K562 (cell line): ENCODE results near the gene JDP2. TPM values are rescaled to one million over a fixed set of nuclear protein-coding genes. Genes with fewer than 3 reads are reported as not detected.

ENCODE experiments used
- ATAC-seq: fragments of 200-7000 bp; cut with Tn5 transposase; 3 replicates; pipeline ENCODE4 v1.9.1; 2020; ENCODE audit warnings: moderate library complexity
- BruUV-seq: library from RNA; stranded (reverse); fragments of 400-500 nt; replicated peaks from 2 replicates; lab custom pipeline; 2021; lab: Mats Ljungman, UMichigan
- CTCF ChIA-PET: fragments of 300-600 bp; formaldehyde crosslinking; extraction: SDS; loops from one replicate; lab custom pipeline; 2021; ENCODE audit warnings: low intra/inter-chr PET ratio; lab: Yijun Ruan, JAX
- POLR2A ChIA-PET: fragments of 300-600, 350-650 bp; sonication (Branson Sonifier 250); formaldehyde crosslinking; extraction: SDS; loops from one replicate; lab custom pipeline; 2021; ENCODE audit warnings: antibody characterized with exemption, inconsistent platforms; lab: Yijun Ruan, JAX
- DNase-seq, 4 experiments: peaks; one replicate each; pipeline versions ENCODE4 v3.0.0 to v3.0.0-alpha.2; 2011 to 2018; ENCODE audit warnings: low spot score in 3 of 4, mixed read lengths in 3 of 4; ENCODE audit errors: extremely low read depth in 1 of 4
- FAIRE-seq: peaks from 2 replicates; lab custom pipeline; 2011; peaks lifted over from hg19 to GRCh38; lab: Jason Lieb, UNC
- H2AFZ ChIP-seq: 2 replicates; pipeline ENCODE4 v1.6.0; 2011; ENCODE audit warnings: low read depth, low read length, control low read depth, inconsistent platforms
- H3K27ac ChIP-seq: fragments of 200-600 bp; 3 replicates; pipeline ENCODE4 v1.8.0; 2011; ENCODE audit warnings: low read depth, mild to moderate bottlenecking, control low read depth, inconsistent platforms, low read length, moderate library complexity, mixed read lengths; ENCODE audit errors: extremely low read depth
- H3K27me3 ChIP-seq, 2 experiments: fragments of 300-600 bp in 1 of 2; 2 replicates in 1 of 2; 3 replicates in 1 of 2; pipeline versions ENCODE4 v1.6.0 to v1.8.0; 2011; ENCODE audit warnings: inconsistent platforms in 2 of 2, low read length in 2 of 2, mild to moderate bottlenecking in 1 of 2, mixed read lengths in 1 of 2, moderate library complexity in 1 of 2; ENCODE audit not compliant: control insufficient read depth in 2 of 2, insufficient read depth in 2 of 2
- H3K36me3 ChIP-seq: fragments of 300-600 bp; 3 replicates; pipeline ENCODE4 v1.8.0; 2011; ENCODE audit warnings: mild to moderate bottlenecking, low read length, inconsistent platforms; ENCODE audit not compliant: control insufficient read depth, insufficient read depth
- H3K4me1 ChIP-seq, 2 experiments: fragments of 200-600 bp in 1 of 2; replicated peaks in 1 of 2; 2 replicates in 1 of 2; 3 replicates in 1 of 2; pipeline versions ENCODE4 v1.5.1 to v1.8.0; 2011; ENCODE audit warnings: inconsistent platforms in 2 of 2, low read length in 2 of 2, mild to moderate bottlenecking in 1 of 2, mixed read lengths in 1 of 2, moderate library complexity in 1 of 2; ENCODE audit not compliant: control insufficient read depth in 2 of 2, insufficient read depth in 2 of 2
- H3K4me2 ChIP-seq: 2 replicates; pipeline ENCODE4 v1.6.1; 2011; ENCODE audit warnings: low read length, control low read depth, inconsistent platforms, mixed read lengths; ENCODE audit not compliant: insufficient read depth
- H3K4me3 ChIP-seq: fragments of 200-600 bp; sonication (generic), shearing (Covaris generic); 2 replicates; pipeline ENCODE4 v1.5.1; 2016; ENCODE audit warnings: control low read depth, inconsistent platforms
- H3K79me2 ChIP-seq: fragments of 200-600 bp; 3 replicates; pipeline ENCODE4 v1.8.0; 2011; ENCODE audit warnings: low read length, inconsistent platforms; ENCODE audit not compliant: control insufficient read depth, insufficient read depth
- H3K9ac ChIP-seq, 2 experiments: 2 replicates each; pipeline versions ENCODE4 v1.6.0 to v1.6.1; 2011; ENCODE audit warnings: low read depth in 2 of 2, low read length in 2 of 2, control low read depth in 1 of 2, inconsistent platforms in 1 of 2, mild to moderate bottlenecking in 1 of 2, mixed read lengths in 1 of 2; ENCODE audit not compliant: insufficient read depth in 1 of 2
- H3K9me1 ChIP-seq: one replicate; pipeline ENCODE4 v1.6.0; 2011; ENCODE audit warnings: inconsistent platforms, mild to moderate bottlenecking, low read length, moderate library complexity; ENCODE audit not compliant: control insufficient read depth, insufficient read depth
- H3K9me3 ChIP-seq: replicated peaks from 2 replicates; pipeline ENCODE4 v1.5.1; 2011; ENCODE audit warnings: low read depth, low read length, inconsistent platforms; ENCODE audit not compliant: control insufficient read depth, insufficient read depth
- H4K20me1 ChIP-seq: replicated peaks from 2 replicates; pipeline ENCODE4 v1.6.1; 2011; ENCODE audit warnings: low read length, inconsistent platforms, mixed read lengths; ENCODE audit not compliant: control insufficient read depth, insufficient read depth
- ARNT ChIP-seq, 2 experiments: fragments of 450-650 bp; IDR thresholded peaks; 2 replicates each; pipeline ENCODE4 v1.6.1; 2016; ENCODE audit warnings: mild to moderate bottlenecking in 1 of 2
- CXXC5 ChIP-seq: fragments of 250-450 bp; sonication (Bioruptor Pico); IDR thresholded peaks from 2 replicates; pipeline ENCODE4 v1.8.0; 2022; ENCODE audit warnings: inconsistent platforms, mild to moderate bottlenecking, moderate library complexity
- DACH1 ChIP-seq: fragments of 450-650 bp; IDR thresholded peaks from 2 replicates; pipeline ENCODE4 v1.6.1; 2018; ENCODE audit not compliant: partially characterized antibody
- FOSL1 ChIP-seq: fragments of 200-800 bp; sonication (Bioruptor generic); conservative IDR thresholded peaks from 2 replicates; pipeline ENCODE4 v1.6.1; 2016; ENCODE audit warnings: missing genetic modification characterization, missing compliant biosample characterization
- GTF2F1 ChIP-seq: IDR thresholded peaks from 2 replicates; pipeline ENCODE4 v1.6.1; 2011; ENCODE audit warnings: low read depth, low read length, improper control_type of control experiment
- HCFC1 ChIP-seq: IDR thresholded peaks from 2 replicates; pipeline ENCODE4 v1.6.1; 2012; ENCODE audit warnings: low read depth, low read length, improper control_type of control experiment
- HDGF ChIP-seq: fragments of 450-650 bp; IDR thresholded peaks from 2 replicates; pipeline ENCODE4 v1.6.1; 2016
- MCM7 ChIP-seq, 2 experiments: fragments of 450-650 bp; IDR thresholded peaks; 2 replicates each; pipeline ENCODE4 v1.6.1; 2016 to 2018
- PML ChIP-seq: IDR thresholded peaks from 2 replicates; pipeline ENCODE4 v1.6.1; 2012; ENCODE audit warnings: low read length, inconsistent platforms
- SETDB1 ChIP-seq: IDR thresholded peaks from one replicate; pipeline ENCODE4 v1.6.1; 2012; ENCODE audit warnings: low read length, control low read depth, inconsistent platforms
- SMAD1 ChIP-seq: fragments of 150-350 bp; IDR thresholded peaks from 2 replicates; pipeline ENCODE4 v1.6.1; 2014; ENCODE audit warnings: low read length, low read depth; ENCODE audit not compliant: partially characterized antibody
- ZNF146 ChIP-seq: IDR thresholded peaks from one replicate; pipeline ENCODE4 v1.6.1; 2018; ENCODE audit warnings: missing compliant biosample characterization; ENCODE audit not compliant: unreplicated experiment
- ZNF184 ChIP-seq: sonication (generic); formaldehyde crosslinking; IDR thresholded peaks from 2 replicates; pipeline ENCODE4 v1.5.0; 2020; ENCODE audit warnings: missing genetic modification reagents
- ZNF512 ChIP-seq: IDR thresholded peaks from 2 replicates; pipeline ENCODE4 v1.6.1; 2016; ENCODE audit warnings: missing genetic modification characterization, missing compliant biosample characterization
- ZNF518B ChIP-seq: fragments of 250-450 bp; sonication (Bioruptor Pico); IDR thresholded peaks from 2 replicates; pipeline ENCODE4 v1.5.0; 2021; ENCODE audit warnings: mild to moderate bottlenecking, moderate library complexity
- ZNF696 ChIP-seq: fragments of 250-450 bp; sonication (Bioruptor Pico); conservative IDR thresholded peaks from 2 replicates; pipeline ENCODE4 v1.4.0; 2020; ENCODE audit warnings: mild to moderate bottlenecking, moderate library complexity
- ZNF79 ChIP-seq: fragments of 250-450 bp; sonication (Bioruptor Pico); IDR thresholded peaks from 2 replicates; pipeline ENCODE4 v1.4.0; 2020; ENCODE audit warnings: low read depth, mild to moderate bottlenecking, moderate library complexity
- WGBS: fragments of 100-300 bp; shearing (Covaris generic); methylation state at CpG from one replicate; pipeline ENCODE4 v1.1.6; 2016; ENCODE audit warnings: low coverage, mixed read lengths; ENCODE audit not compliant: insufficient coverage; ENCODE audit errors: missing lambda C conversion rate; 5-methylcytosine and 5-hydroxymethylcytosine counted together
- in situ Hi-C: fragments of 300-500 bp; cut with MboI; formaldehyde crosslinking; loops from 4 replicates; pipeline ENCODE4 v1.15.0; 2018; ENCODE audit warnings: inconsistent platforms, mixed read lengths
- intact Hi-C: fragments of 100-400 bp; cut with micrococcal nuclease; formaldehyde crosslinking; loops from 2 replicates; pipeline ENCODE4 v1.14.2; 2022
- polyA plus RNA-seq, 8 experiments: library from polyadenylated mRNA; depleted of rRNA in 4 of 8; stranded (reverse) in 5 of 8; unstranded in 3 of 8; fragments of >200 nt; fragmentation: Nextera tagmentation in 2 of 8; fragmentation: Illumina TruSeq in 1 of 8; extraction: Ambion mirVana in 2 of 8; extraction: Trizol in 1 of 8; gene quantifications; 2 replicates each; pipeline versions ENCODE4 v1.2.1 to v1.2.3, GENCODE V29; 2011 to 2014; ENCODE audit warnings: inconsistent platforms in 1 of 8, missing spikeins in 1 of 8
- total RNA-seq, 7 experiments: library from RNA; depleted of rRNA in 6 of 7; stranded (reverse); fragments of >200 nt in 6 of 7; fragmentation: Illumina TruSeq in 2 of 7; extraction: Trizol in 2 of 7; gene quantifications; 2 replicates each; pipeline versions ENCODE4 v1.2.1 to v1.2.3, GENCODE V29; 2011 to 2021; ENCODE audit warnings: low replicate concordance in 1 of 7
- TF ChIP-seq, protein P1 (sequence below): fragments of 450-650 bp; IDR thresholded peaks from 2 replicates; pipeline ENCODE4 v1.6.1; 2016; ENCODE audit warnings: low read depth, mild to moderate bottlenecking, moderate library complexity
- TF ChIP-seq, protein P2 (sequence below): sonication (generic); formaldehyde crosslinking; IDR thresholded peaks from 2 replicates; pipeline ENCODE4 v1.8.0; 2022; ENCODE audit warnings: mild to moderate bottlenecking, low read depth, missing genetic modification reagents

JDP2 gene
- total and polyA plus RNA-seq, 9 of the 15 experiments (the other 6 are each of a cell fraction or from before 2014, with no cell fraction given), result 0.27 to 13.8 (median 3.1) TPM

DNA sequence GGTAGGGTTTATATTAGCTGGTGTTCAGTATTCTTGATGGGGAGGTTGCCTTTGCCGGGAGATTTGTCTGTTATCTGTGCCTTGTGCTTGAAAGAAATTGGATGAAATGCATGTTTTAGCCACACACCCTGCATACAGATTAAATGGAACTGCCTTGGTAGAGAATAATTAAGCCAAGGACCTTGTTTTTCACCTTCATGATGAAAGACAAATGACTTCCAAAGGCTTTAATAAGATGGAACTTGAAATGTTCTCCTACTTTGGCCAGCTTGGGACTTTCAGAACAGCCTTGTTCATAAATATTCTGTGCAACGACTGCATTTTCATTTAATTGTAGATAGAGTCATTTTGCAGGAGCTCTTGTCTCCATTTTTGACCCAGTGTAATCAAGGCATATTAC lies 21.2 kb downstream of the JDP2 start:
- Histone ChIP-seq H3K36me3 (no peaks in the 10 kb centered on the region), H3K4me2 (no peak overlapping the region), H3K9me3 (no peaks in the 10 kb centered on the region), H3K4me3 (no peak overlapping the region), H3K4me1 (peaks cover 12 to 14% of the 10 kb centered on the region in 2 experiments; a peak in 4 of 5 replicates), H4K20me1 (no peaks in the 10 kb centered on the region), H3K9ac (no peak overlapping the region), H3K9me1 (no peaks in the 10 kb centered on the region), H3K27me3 (no peaks in the 10 kb centered on the region), H3K79me2 (no peaks in the 10 kb centered on the region), H2AFZ (no peak overlapping the region), H3K27ac (no peak overlapping the region)
- ATAC-seq (no peak), FAIRE-seq (no peak), DNase-seq (no peak)
- ChIA-PET POLR2A (interaction anchor here (0.6 to 1.1 kb wide), 6 partner anchors 8 to 294 kb away, joined by 3 to 4 read pairs (median 3); partner anchors contain the start of gene JDP2), CTCF (no interaction called here)
- in situ Hi-C loops, result no loop called here
- intact Hi-C loops, result no loop called here
- BruUV-seq, result no TSS peak
- 13% methylated on average over 2 of the region's 2 CpGs for WGBS
- TF ChIP-seq ZNF696 (CRISPR knock-in tag) (no peak), CXXC5 (CRISPR knock-in tag) (no peak), ZNF146 (CRISPR knock-in tag) (no peak), ARNT (IDR thresholded peaks at IDR 0.05) (no peak), SMAD1 (no peak), ZNF518B (CRISPR knock-in tag) (no peak), PML (no peak), SETDB1 (no peak), ZNF79 (CRISPR knock-in tag) (no peak), MCM7 (IDR thresholded peaks at IDR 0.05) (no peak), HCFC1 (no peak), HDGF (no peak), DACH1 (no peak), GTF2F1 (no peak), ZNF184 (CRISPR knock-in tag) (no peak), FOSL1 (tag) (no peak), ZNF512 (tag) (no peak)
- TF ChIP-seq, protein P1, sequence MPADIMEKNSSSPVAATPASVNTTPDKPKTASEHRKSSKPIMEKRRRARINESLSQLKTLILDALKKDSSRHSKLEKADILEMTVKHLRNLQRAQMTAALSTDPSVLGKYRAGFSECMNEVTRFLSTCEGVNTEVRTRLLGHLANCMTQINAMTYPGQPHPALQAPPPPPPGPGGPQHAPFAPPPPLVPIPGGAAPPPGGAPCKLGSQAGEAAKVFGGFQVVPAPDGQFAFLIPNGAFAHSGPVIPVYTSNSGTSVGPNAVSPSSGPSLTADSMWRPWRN, result no peak
- TF ChIP-seq, protein P2, sequence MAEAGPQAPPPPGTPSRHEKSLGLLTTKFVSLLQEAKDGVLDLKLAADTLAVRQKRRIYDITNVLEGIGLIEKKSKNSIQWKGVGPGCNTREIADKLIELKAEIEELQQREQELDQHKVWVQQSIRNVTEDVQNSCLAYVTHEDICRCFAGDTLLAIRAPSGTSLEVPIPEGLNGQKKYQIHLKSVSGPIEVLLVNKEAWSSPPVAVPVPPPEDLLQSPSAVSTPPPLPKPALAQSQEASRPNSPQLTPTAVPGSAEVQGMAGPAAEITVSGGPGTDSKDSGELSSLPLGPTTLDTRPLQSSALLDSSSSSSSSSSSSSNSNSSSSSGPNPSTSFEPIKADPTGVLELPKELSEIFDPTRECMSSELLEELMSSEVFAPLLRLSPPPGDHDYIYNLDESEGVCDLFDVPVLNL (CRISPR knock-in tag), result no peak
